Panc1 (cell line): ENCODE data around the gene UQCRC2. TPM values are rescaled to one million over a fixed set of nuclear protein-coding genes. Genes with fewer than 3 reads are reported as not detected.

ENCODE experiments used
- ATAC-seq: fragments of 200-7000 bp; cut with Tn5 transposase; 2 replicates; pipeline ENCODE4 v1.9.1; 2020; ENCODE audit warnings: mild to moderate bottlenecking, moderate library complexity
- BruUV-seq: library from RNA; stranded (reverse); fragments of 400-500 nt; replicated peaks from 2 replicates; lab custom pipeline; 2021; lab: Mats Ljungman, UMichigan
- CTCF ChIA-PET: fragments of 300-600 bp; sonication (Branson Sonifier 250); formaldehyde crosslinking; loops from one replicate; lab custom pipeline; 2022; ENCODE audit warnings: antibody characterized with exemption; lab: Charles Lee
- POLR2A ChIA-PET: fragments of 300-600 bp; sonication (Branson Sonifier 250); formaldehyde crosslinking; loops from one replicate; lab custom pipeline; 2022; ENCODE audit warnings: antibody characterized with exemption; lab: Charles Lee
- DNase-seq: peaks from one replicate; pipeline ENCODE4 v3.0.0-alpha.2; 2010; ENCODE audit warnings: low read depth, low spot score
- H3K27ac ChIP-seq: 2 replicates; pipeline ENCODE4 v1.5.1; 2011; ENCODE audit warnings: mild to moderate bottlenecking, low read length, inconsistent platforms
- H3K27me3 ChIP-seq: fragments of 200-500 bp; sonication (Bioruptor generic); 2 replicates; pipeline ENCODE4 v1.6.0; 2014; ENCODE audit warnings: low read length, inconsistent platforms; ENCODE audit not compliant: control insufficient read depth, insufficient read depth
- H3K36me3 ChIP-seq: fragments of 200-500 bp; sonication (Bioruptor generic); 2 replicates; pipeline ENCODE4 v1.5.1; 2014; ENCODE audit warnings: inconsistent platforms, mild to moderate bottlenecking, low read length, moderate library complexity; ENCODE audit not compliant: control insufficient read depth, insufficient read depth
- H3K4me1 ChIP-seq: 2 replicates; pipeline ENCODE4 v1.5.1; 2011; ENCODE audit warnings: inconsistent platforms, mild to moderate bottlenecking, low read length, moderate library complexity; ENCODE audit not compliant: control insufficient read depth, insufficient read depth
- H3K4me3 ChIP-seq, 2 experiments: 2 replicates each; pipeline ENCODE4 v1.5.1; 2011 to 2012; ENCODE audit warnings: low read depth in 2 of 2, low read length in 2 of 2, mild to moderate bottlenecking in 2 of 2, inconsistent platforms in 1 of 2, moderate library complexity in 1 of 2
- H3K9me3 ChIP-seq: fragments of 200-500 bp; sonication (Bioruptor generic); 2 replicates; pipeline ENCODE4 v1.5.1; 2014; ENCODE audit warnings: low read depth, mild to moderate bottlenecking, inconsistent platforms, low read length, moderate library complexity; ENCODE audit not compliant: control insufficient read depth, insufficient read depth
- POLR2AphosphoS5 ChIP-seq: IDR thresholded peaks from 2 replicates; pipeline ENCODE4 v1.6.1; 2012; ENCODE audit warnings: mild to moderate bottlenecking, low read depth, low read length, moderate library complexity
- SIN3A ChIP-seq: IDR thresholded peaks from 2 replicates; pipeline ENCODE4 v1.6.1; 2012; ENCODE audit warnings: low read depth, mild to moderate bottlenecking, low read length, moderate library complexity, borderline replicate concordance; ENCODE audit not compliant: insufficient read depth
- TCF7L2 ChIP-seq: IDR thresholded peaks from 2 replicates; pipeline ENCODE4 v1.6.1; 2011; ENCODE audit warnings: mild to moderate bottlenecking, low read depth, low read length, inconsistent platforms
- in situ Hi-C: cut with HindIII; loops from 2 replicates; pipeline ENCODE4 v1.10.0; 2016; ENCODE audit warnings: low sequenced_read_pairs, low pct_unique_long_range_greater_than_20kb
- intact Hi-C: fragments of 100-400 bp; cut with micrococcal nuclease; formaldehyde crosslinking; loops from one replicate; pipeline ENCODE4 v1.10.0; 2022; ENCODE audit not compliant: unreplicated experiment
- total RNA-seq: library from RNA; stranded (reverse); gene quantifications from one replicate; pipeline ENCODE4 v1.2.1, GENCODE V29; 2021; ENCODE audit not compliant: unreplicated experiment
- TF ChIP-seq, protein P1 (sequence below): fragments of 450-650 bp; IDR thresholded peaks from 2 replicates; pipeline ENCODE4 v1.5.1; 2017; ENCODE audit warnings: mild to moderate bottlenecking
- TF ChIP-seq, protein P2 (sequence below), 2 experiments: IDR thresholded peaks; 2 replicates each; pipeline ENCODE4 v1.6.1; 2011 to 2012; ENCODE audit warnings: low read depth in 2 of 2, control low read depth in 1 of 2, low read length in 1 of 2, mild to moderate bottlenecking in 1 of 2, moderate library complexity in 1 of 2; ENCODE audit not compliant: insufficient read depth in 1 of 2

The UQCRC2 gene
- total RNA-seq, 1 experiment from 2014 or later: 248 TPM

- Histone ChIP-seq H3K27ac (peak within 1 kb of the TSS; percentile 87), H3K36me3 (peaks cover 2% of the 10 kb centered on the region; the same call in 1 of the 2 replicates), H3K4me3 (peak within 1 kb of the TSS; percentile 87 to 89), H3K27me3 (no peaks in the 10 kb centered on the region), H3K4me1 (peaks cover 16% of the 10 kb centered on the region; the same call in 1 of the 2 replicates), H3K9me3 (no peaks in the 10 kb centered on the region)
- no TSS peak for BruUV-seq
- no peak for DNase-seq
- ChIA-PET CTCF (interaction anchor here (0.5 to 3.6 kb wide), 2 partner anchors 70 to 91 kb away, joined by 3 to 18 read pairs; no protein-coding TSS in a partner anchor), POLR2A (interaction anchor here (0.6 kb wide), 2 partner anchors 117 to 125 kb away, joined by 4 read pairs; no protein-coding TSS in a partner anchor)
- in situ Hi-C loops: no loop called here
- TF ChIP-seq, protein P1, sequence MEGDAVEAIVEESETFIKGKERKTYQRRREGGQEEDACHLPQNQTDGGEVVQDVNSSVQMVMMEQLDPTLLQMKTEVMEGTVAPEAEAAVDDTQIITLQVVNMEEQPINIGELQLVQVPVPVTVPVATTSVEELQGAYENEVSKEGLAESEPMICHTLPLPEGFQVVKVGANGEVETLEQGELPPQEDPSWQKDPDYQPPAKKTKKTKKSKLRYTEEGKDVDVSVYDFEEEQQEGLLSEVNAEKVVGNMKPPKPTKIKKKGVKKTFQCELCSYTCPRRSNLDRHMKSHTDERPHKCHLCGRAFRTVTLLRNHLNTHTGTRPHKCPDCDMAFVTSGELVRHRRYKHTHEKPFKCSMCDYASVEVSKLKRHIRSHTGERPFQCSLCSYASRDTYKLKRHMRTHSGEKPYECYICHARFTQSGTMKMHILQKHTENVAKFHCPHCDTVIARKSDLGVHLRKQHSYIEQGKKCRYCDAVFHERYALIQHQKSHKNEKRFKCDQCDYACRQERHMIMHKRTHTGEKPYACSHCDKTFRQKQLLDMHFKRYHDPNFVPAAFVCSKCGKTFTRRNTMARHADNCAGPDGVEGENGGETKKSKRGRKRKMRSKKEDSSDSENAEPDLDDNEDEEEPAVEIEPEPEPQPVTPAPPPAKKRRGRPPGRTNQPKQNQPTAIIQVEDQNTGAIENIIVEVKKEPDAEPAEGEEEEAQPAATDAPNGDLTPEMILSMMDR: no peak
- TF ChIP-seq, protein P2, sequence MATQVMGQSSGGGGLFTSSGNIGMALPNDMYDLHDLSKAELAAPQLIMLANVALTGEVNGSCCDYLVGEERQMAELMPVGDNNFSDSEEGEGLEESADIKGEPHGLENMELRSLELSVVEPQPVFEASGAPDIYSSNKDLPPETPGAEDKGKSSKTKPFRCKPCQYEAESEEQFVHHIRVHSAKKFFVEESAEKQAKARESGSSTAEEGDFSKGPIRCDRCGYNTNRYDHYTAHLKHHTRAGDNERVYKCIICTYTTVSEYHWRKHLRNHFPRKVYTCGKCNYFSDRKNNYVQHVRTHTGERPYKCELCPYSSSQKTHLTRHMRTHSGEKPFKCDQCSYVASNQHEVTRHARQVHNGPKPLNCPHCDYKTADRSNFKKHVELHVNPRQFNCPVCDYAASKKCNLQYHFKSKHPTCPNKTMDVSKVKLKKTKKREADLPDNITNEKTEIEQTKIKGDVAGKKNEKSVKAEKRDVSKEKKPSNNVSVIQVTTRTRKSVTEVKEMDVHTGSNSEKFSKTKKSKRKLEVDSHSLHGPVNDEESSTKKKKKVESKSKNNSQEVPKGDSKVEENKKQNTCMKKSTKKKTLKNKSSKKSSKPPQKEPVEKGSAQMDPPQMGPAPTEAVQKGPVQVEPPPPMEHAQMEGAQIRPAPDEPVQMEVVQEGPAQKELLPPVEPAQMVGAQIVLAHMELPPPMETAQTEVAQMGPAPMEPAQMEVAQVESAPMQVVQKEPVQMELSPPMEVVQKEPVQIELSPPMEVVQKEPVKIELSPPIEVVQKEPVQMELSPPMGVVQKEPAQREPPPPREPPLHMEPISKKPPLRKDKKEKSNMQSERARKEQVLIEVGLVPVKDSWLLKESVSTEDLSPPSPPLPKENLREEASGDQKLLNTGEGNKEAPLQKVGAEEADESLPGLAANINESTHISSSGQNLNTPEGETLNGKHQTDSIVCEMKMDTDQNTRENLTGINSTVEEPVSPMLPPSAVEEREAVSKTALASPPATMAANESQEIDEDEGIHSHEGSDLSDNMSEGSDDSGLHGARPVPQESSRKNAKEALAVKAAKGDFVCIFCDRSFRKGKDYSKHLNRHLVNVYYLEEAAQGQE (IDR thresholded peaks at IDR 0.05; ENCODE audit: insufficient read depth in 1 of 2, low read depth in 2 of 2, low read length in 1 of 2): peak; percentile 56 to 69; a peak in 2 of 4 replicates
- peak; percentile 50; the same call in 1 of the 2 replicates for TF ChIP-seq SIN3A
- 0 out of 2 replicates have a peak, but pooled peaks have one; percentile 30 for TF ChIP-seq TCF7L2
- 0 out of 2 replicates have a peak, but pooled peaks have one; percentile 51 for TF ChIP-seq POLR2AphosphoS5
- peak; percentile 95 for ATAC-seq
- intact Hi-C loops: no loop called here
Observed at GRCh38 chr16:22007509-22008214, 54.5 kb downstream of the UQCRC2 start, which contains the start of gene MOSMO. TSS of gene MOSMO (plus strand) at chr16:22008111. CDS start at chr16:22008302, 191 bp downstream.

DNA sequence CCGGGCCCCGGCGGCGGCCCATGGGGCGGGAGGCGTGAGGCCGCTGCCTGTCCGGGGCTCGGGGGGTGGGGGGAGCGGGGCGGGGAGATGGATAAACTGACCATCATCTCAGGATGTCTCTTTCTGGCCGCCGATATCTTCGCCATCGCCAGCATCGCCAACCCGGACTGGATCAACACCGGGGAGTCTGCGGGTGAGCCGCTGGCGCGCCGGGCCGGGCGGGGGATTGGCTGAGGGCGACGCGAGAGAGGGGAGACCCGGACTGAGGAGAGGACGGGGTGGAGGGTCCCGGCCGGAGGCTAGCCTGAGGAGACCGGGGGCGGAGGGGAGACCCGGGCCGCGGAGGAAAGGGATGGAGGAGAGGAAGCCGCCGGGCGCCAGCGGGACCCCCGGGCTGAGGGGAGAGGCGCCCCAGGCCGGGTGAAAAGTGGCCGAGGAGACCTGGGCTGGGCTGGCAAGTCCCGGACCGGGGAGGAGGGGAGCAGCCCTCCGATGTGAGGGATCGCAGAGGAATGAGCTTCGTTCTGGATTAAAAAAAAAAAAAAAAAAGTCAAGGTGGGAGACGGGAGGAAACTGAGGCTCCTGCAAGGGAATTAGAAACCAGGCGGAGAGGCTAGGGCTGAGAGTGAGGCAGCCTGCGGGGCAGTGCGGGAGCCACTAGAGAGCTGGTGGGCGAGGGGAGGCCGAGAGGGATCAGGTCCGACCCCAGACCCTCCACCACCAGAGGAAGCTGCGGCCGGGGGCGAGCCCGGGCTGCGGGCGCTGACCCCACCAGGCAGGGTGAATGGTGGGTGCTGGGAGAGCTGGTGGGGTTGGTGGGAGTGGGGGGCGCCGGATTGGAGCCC lies 55.3 kb downstream of the UQCRC2 start:
- peak overlapping the region; percentile 87 to 89 for H3K4me3 ChIP-seq
- ChIA-PET POLR2A (interaction anchor here (0.7 to 0.8 kb wide), 3 partner anchors 16 to 367 kb away, joined by 4 to 8 read pairs (median 4); no protein-coding TSS in a partner anchor), CTCF (interaction anchor here (0.6 to 3.6 kb wide), 5 partner anchors 8 to 180 kb away, joined by 3 to 18 read pairs (median 6); no protein-coding TSS in a partner anchor)
- peaks cover 16% of the 10 kb centered on the region; the same call in 1 of the 2 replicates for H3K4me1 ChIP-seq
- TF ChIP-seq POLR2AphosphoS5 (no peak), SIN3A (no peak), TCF7L2 (no peak)
- TF ChIP-seq, protein P1: no peak
- TF ChIP-seq, protein P2 (IDR thresholded peaks at IDR 0.05; ENCODE audit: insufficient read depth in 1 of 2, low read depth in 2 of 2, low read length in 1 of 2): no peak
- in situ Hi-C loops (no loop called here), intact Hi-C loops (no loop called here)
- H3K9me3 ChIP-seq: no peaks in the 10 kb centered on the region
- peak overlapping the region; percentile 84 for H3K27ac ChIP-seq
- BruUV-seq: TSS peak; percentile 61
- H3K36me3 ChIP-seq: peaks cover 2% of the 10 kb centered on the region; the same call in 1 of the 2 replicates
- H3K27me3 ChIP-seq: no peaks in the 10 kb centered on the region
- DNase-seq (no peak), ATAC-seq (peak; percentile 42)
